GM10248 (cell line): ENCODE results near the gene CDCA8.

ENCODE experiments used
- CTCF ChIA-PET: fragments of 300-600 bp; sonication (Branson Sonifier 250); formaldehyde crosslinking; extraction: SDS; loops from one replicate; lab custom pipeline; 2021; ENCODE audit warnings: antibody characterized with exemption; lab: Yijun Ruan, JAX
- POLR2A ChIA-PET: fragments of 350-650 bp; sonication (Branson Sonifier 250); formaldehyde crosslinking; extraction: SDS; loops from one replicate; lab custom pipeline; 2020; ENCODE audit warnings: antibody characterized with exemption; lab: Yijun Ruan, JAX
- DNase-seq: peaks from one replicate; pipeline ENCODE4 v3.0.0; 2012; ENCODE audit errors: extremely low spot score
- TF ChIP-seq, protein P1 (sequence below): IDR thresholded peaks from 2 replicates; pipeline ENCODE4 v1.5.1; 2012; ENCODE audit warnings: mild to moderate bottlenecking, low read depth; ENCODE audit errors: extremely low read depth, missing control alignments, control extremely low read depth

CDCA8 gene

GRCh38 chr1:37714226-37714625 lies 21.9 kb downstream of the CDCA8 start:
- DNase-seq, result no peak
- TF ChIP-seq, protein P1, sequence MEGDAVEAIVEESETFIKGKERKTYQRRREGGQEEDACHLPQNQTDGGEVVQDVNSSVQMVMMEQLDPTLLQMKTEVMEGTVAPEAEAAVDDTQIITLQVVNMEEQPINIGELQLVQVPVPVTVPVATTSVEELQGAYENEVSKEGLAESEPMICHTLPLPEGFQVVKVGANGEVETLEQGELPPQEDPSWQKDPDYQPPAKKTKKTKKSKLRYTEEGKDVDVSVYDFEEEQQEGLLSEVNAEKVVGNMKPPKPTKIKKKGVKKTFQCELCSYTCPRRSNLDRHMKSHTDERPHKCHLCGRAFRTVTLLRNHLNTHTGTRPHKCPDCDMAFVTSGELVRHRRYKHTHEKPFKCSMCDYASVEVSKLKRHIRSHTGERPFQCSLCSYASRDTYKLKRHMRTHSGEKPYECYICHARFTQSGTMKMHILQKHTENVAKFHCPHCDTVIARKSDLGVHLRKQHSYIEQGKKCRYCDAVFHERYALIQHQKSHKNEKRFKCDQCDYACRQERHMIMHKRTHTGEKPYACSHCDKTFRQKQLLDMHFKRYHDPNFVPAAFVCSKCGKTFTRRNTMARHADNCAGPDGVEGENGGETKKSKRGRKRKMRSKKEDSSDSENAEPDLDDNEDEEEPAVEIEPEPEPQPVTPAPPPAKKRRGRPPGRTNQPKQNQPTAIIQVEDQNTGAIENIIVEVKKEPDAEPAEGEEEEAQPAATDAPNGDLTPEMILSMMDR, result no peak
- ChIA-PET CTCF (no interaction called here), POLR2A (no interaction called here)

- TF ChIP-seq, protein P1, result no peak
- POLR2A ChIA-PET, result no interaction called here
- no peak for DNase-seq
- CTCF ChIA-PET, result interaction anchor here (1.2 to 2.7 kb wide), 2 partner anchors 9 to 111 kb away, joined by 3 to 7 read pairs; no protein-coding TSS in a partner anchor
These were observed 22.4 kb downstream of the CDCA8 start for GRCh38 chr1:37714689-37715088.

GRCh38 chr1:37716321-37716720 lies 24.0 kb downstream of the CDCA8 start:
- CTCF ChIA-PET, result interaction anchor here (2.7 kb wide), 1 partner anchor 113 kb away, joined by 7 read pairs; no protein-coding TSS in a partner anchor
- no peak for DNase-seq
- TF ChIP-seq, protein P1, result no peak
- POLR2A ChIA-PET, result interaction anchor here (0.6 kb wide), 1 partner anchor 1482 kb away, joined by 3 read pairs; no protein-coding TSS in a partner anchor

GRCh38 chr1:37717631-37718030 lies 25.3 kb downstream of the CDCA8 start:
- no peak for DNase-seq
- TF ChIP-seq, protein P1, result no peak
- ChIA-PET POLR2A (no interaction called here), CTCF (interaction anchor here (1.3 kb wide), 1 partner anchor 25 kb away, joined by 4 read pairs; no protein-coding TSS in a partner anchor)

- TF ChIP-seq, protein P1, result no peak
- POLR2A ChIA-PET, result no interaction called here
- CTCF ChIA-PET, result interaction anchor here (1.3 kb wide), 1 partner anchor 25 kb away, joined by 4 read pairs; no protein-coding TSS in a partner anchor
- DNase-seq, result no peak
These were observed 26.0 kb downstream of the CDCA8 start for GRCh38 chr1:37718181-37718900.

GRCh38 chr1:37718901-37719571 lies 26.7 kb downstream of the CDCA8 start:
- TF ChIP-seq, protein P1, result no peak
- POLR2A ChIA-PET, result no interaction called here
- DNase-seq, result no peak
- CTCF ChIA-PET, result interaction anchor here (1.2 kb wide), 1 partner anchor 17 kb away, joined by 3 read pairs; no protein-coding TSS in a partner anchor
